GM18505 (cell line): ENCODE measurements around the gene LARP6.
"Not testable (repeated sequence)": the region's sequence is repeated elsewhere in the genome, so short reads cannot be mapped to it uniquely, and the experiment has no call there.

Experiments
- ATAC-seq: cut with Tn5 transposase; IDR thresholded peaks from one replicate; pipeline ENCODE4 v1.9.1; 2021; ENCODE audit not compliant: unreplicated experiment
- POLR2A ChIP-seq: IDR thresholded peaks from 4 replicates; pipeline ENCODE4 v1.6.1; 2011; ENCODE audit warnings: borderline replicate concordance; ENCODE audit not compliant: insufficient read depth, insufficient read length; ENCODE audit errors: extremely low read depth

LARP6 gene

GRCh38 chr15:70870051-70870450, 16.1 kb upstream of the LARP6 start:
- TF ChIP-seq POLR2A: no peak
- ATAC-seq: no peak

- no peak for ATAC-seq
Observed at GRCh38 chr15:70869346-70869745, 15.4 kb upstream of the LARP6 start.

GRCh38 chr15:70867911-70868467, 14.0 kb upstream of the LARP6 start:
- ATAC-seq: no peak
- no peak for TF ChIP-seq POLR2A

More at GRCh38 chr15:70869346-70869745, 15.4 kb upstream of the LARP6 start:
- TF ChIP-seq POLR2A: no peak

GRCh38 chr15:70866982-70867641, 13.2 kb upstream of the LARP6 start:
- ATAC-seq: no peak
- no peak for TF ChIP-seq POLR2A

GRCh38 chr15:70863450-70864218, 9.7 kb upstream of the LARP6 start:
- no peak for ATAC-seq
- no peak for TF ChIP-seq POLR2A

- TF ChIP-seq POLR2A: no peak
- no peak for ATAC-seq
Observed at GRCh38 chr15:70859998-70860397, 6.0 kb upstream of the LARP6 start.

GRCh38 chr15:70859322-70859908, 5.5 kb upstream of the LARP6 start:
- no peak for ATAC-seq
- no peak for TF ChIP-seq POLR2A

- not testable (repeated sequence) for ATAC-seq
Observed at GRCh38 chr15:70858614-70859321, 4.8 kb upstream of the LARP6 start.

GRCh38 chr15:70857562-70858285, 3.8 kb upstream of the LARP6 start:
- ATAC-seq: no peak
- TF ChIP-seq POLR2A: no peak

GRCh38 chr15:70856884-70857561, 3.1 kb upstream of the LARP6 start:
- ATAC-seq: no peak
- TF ChIP-seq POLR2A: no peak

GRCh38 chr15:70856177-70856883, 2.4 kb upstream of the LARP6 start:
- no peak for TF ChIP-seq POLR2A
- no peak for ATAC-seq

GRCh38 chr15:70855764-70856163, 1.8 kb upstream of the LARP6 start:
- ATAC-seq: no peak
- TF ChIP-seq POLR2A: no peak

GRCh38 chr15:70854666-70854976, 664 bp upstream of the LARP6 start:
- TF ChIP-seq POLR2A: no peak
- no peak for ATAC-seq
